Gastrocnemius medialis (tissue), 4 donors: Measurements from ENCODE around the gene CSN3.

Source experiments
- POLR2A ChIP-seq, 2 donors: fragments of 450-650 bp; IDR thresholded peaks; one replicate each; pipeline ENCODE4 v1.6.1; 2017; ENCODE audit warnings: antibody characterized with exemption in 2 of 2, mild to moderate bottlenecking in 2 of 2, moderate library complexity in 2 of 2
- TF ChIP-seq, protein P1 (sequence below), 5 experiments: fragments of 450-650 bp in 3 of 5; fragments of 200-600 bp in 2 of 5; sonication (generic) in 2 of 5; IDR thresholded peaks in 4 of 5; conservative IDR thresholded peaks in 1 of 5; 1 replicate in 4 of 5; 2 replicates in 1 of 5; pipeline ENCODE4 v1.5.1; 2016 to 2019; ENCODE audit warnings: antibody characterized with exemption in 5 of 5, mild to moderate bottlenecking in 3 of 5, moderate library complexity in 3 of 5

DNA sequence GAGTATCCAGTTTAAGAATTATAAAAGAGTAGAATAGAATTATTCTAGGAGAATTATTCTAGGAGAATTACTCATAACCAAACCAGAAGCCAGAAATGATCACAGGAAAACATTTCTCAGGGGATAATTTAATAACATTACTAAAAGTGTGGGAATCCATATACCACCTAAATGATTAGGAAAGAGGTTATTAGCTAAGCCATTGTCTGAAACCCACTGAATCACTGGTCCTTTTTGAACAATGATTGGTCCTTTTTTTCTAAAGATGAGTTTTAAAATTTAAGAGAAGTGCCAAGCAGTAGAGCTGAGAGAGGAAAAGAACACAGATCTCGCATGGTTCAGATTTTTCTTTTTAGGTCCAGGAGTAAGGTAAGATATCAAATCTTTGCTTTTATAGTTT, 47.0 kb upstream of the CSN3 start, which contains the start of gene ODAM:
- TF ChIP-seq, protein P1, sequence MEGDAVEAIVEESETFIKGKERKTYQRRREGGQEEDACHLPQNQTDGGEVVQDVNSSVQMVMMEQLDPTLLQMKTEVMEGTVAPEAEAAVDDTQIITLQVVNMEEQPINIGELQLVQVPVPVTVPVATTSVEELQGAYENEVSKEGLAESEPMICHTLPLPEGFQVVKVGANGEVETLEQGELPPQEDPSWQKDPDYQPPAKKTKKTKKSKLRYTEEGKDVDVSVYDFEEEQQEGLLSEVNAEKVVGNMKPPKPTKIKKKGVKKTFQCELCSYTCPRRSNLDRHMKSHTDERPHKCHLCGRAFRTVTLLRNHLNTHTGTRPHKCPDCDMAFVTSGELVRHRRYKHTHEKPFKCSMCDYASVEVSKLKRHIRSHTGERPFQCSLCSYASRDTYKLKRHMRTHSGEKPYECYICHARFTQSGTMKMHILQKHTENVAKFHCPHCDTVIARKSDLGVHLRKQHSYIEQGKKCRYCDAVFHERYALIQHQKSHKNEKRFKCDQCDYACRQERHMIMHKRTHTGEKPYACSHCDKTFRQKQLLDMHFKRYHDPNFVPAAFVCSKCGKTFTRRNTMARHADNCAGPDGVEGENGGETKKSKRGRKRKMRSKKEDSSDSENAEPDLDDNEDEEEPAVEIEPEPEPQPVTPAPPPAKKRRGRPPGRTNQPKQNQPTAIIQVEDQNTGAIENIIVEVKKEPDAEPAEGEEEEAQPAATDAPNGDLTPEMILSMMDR (IDR thresholded peaks at IDR 0.05 in 4 of 5, conservative IDR thresholded peaks at IDR 0.05 in 1 of 5): no peak
- TF ChIP-seq POLR2A (IDR thresholded peaks at IDR 0.05): no peak
